Activated B cell treated with CpG ODN at 0.5 μM for 24 hours (primary cell): Measurements from ENCODE around the gene DNAJB13. TPM values are rescaled to one million over a fixed set of nuclear protein-coding genes. Genes with fewer than 3 reads are reported as not detected.

Source experiments
- ATAC-seq: fragments of 200-7000 bp; cut with Tn5 transposase; one replicate; pipeline ENCODE4 v1.10.0; 2021; ENCODE audit warnings: low read depth, mild to moderate bottlenecking, moderate library complexity
- CTCF ChIA-PET: fragments of 350-600 bp; sonication (Branson Sonifier 250); formaldehyde crosslinking; loops from one replicate; lab custom pipeline; 2021; ENCODE audit warnings: antibody characterized with exemption; lab: Charles Lee
- POLR2A ChIA-PET: fragments of 350-600 bp; sonication (Branson Sonifier 250); formaldehyde crosslinking; loops from one replicate; lab custom pipeline; 2021; ENCODE audit warnings: antibody characterized with exemption; lab: Charles Lee
- DNase-seq: peaks from one replicate; pipeline ENCODE4 v3.0.0; 2022
- H3K27ac Mint-ChIP-seq: one replicate; pipeline ENCODE4 v1.8.0; 2020; ENCODE audit warnings: mixed read lengths
- H3K27me3 Mint-ChIP-seq: one replicate; pipeline ENCODE4 v1.8.0; 2021; ENCODE audit warnings: mixed read lengths
- H3K36me3 Mint-ChIP-seq: one replicate; pipeline ENCODE4 v1.8.0; 2021; ENCODE audit warnings: low read depth, mixed read lengths
- H3K4me1 Mint-ChIP-seq: one replicate; pipeline ENCODE4 v1.8.0; 2021; ENCODE audit warnings: mixed read lengths
- H3K4me3 Mint-ChIP-seq: one replicate; pipeline ENCODE4 v1.8.0; 2020; ENCODE audit warnings: mild to moderate bottlenecking, mixed read lengths
- H3K9me3 Mint-ChIP-seq: one replicate; pipeline ENCODE4 v1.8.0; 2020; ENCODE audit warnings: mixed read lengths
- CTCF ChIP-seq: fragments of 200-600 bp; IDR thresholded peaks from one replicate; pipeline ENCODE4 v1.8.0; 2022; ENCODE audit warnings: antibody characterized with exemption, mild to moderate bottlenecking
- intact Hi-C: fragments of 100-400 bp; cut with micrococcal nuclease; formaldehyde crosslinking; loops from one replicate; pipeline ENCODE4 v1.15.1; 2024
- total RNA-seq: library from RNA; stranded (reverse); gene quantifications from 2 replicates; pipeline ENCODE4 v1.2.3, GENCODE V29; 2022

The DNAJB13 gene
- total RNA-seq = not detected in 2 replicates

GRCh38 chr11:73950869-73951710, at the start of gene DNAJB13:
Gene DNAJB13 (plus strand): TSS chr11:73951026. CDS start chr11:73951070, 44 bp downstream.
- POLR2A ChIA-PET = no interaction called here
- CTCF ChIA-PET = no interaction called here
- no peak within 1 kb of the TSS for H3K4me3 Mint-ChIP-seq

GRCh38 chr11:73902303-73902702, 48.5 kb upstream of the DNAJB13 start:
- H3K4me3 Mint-ChIP-seq = no peak overlapping the region
- H3K27ac Mint-ChIP-seq = no peak overlapping the region
- no peaks in the 10 kb centered on the region for H3K9me3 Mint-ChIP-seq
- no peak for ATAC-seq
- no peak for TF ChIP-seq CTCF
- no peak for DNase-seq
- ChIA-PET POLR2A (no interaction called here), CTCF (no interaction called here)
- no peaks in the 10 kb centered on the region for H3K27me3 Mint-ChIP-seq
- intact Hi-C loops = no loop called here
- H3K36me3 Mint-ChIP-seq = peaks cover 49% of the 10 kb centered on the region
- H3K4me1 Mint-ChIP-seq = no peaks in the 10 kb centered on the region

More at GRCh38 chr11:73950869-73951710, at the start of gene DNAJB13:
- no peaks in the 10 kb centered on the region for H3K4me1 Mint-ChIP-seq
- H3K9me3 Mint-ChIP-seq = peaks cover 2% of the 10 kb centered on the region
- TF ChIP-seq CTCF = no peak
- ATAC-seq = peak; percentile 64
- DNase-seq = no peak
- intact Hi-C loops = no loop called here
- no peak within 1 kb of the TSS for H3K27ac Mint-ChIP-seq
- H3K27me3 Mint-ChIP-seq = peaks cover 4% of the 10 kb centered on the region
- H3K36me3 Mint-ChIP-seq = no peaks in the 10 kb centered on the region

GRCh38 chr11:73907191-73907590, 43.6 kb upstream of the DNAJB13 start:
- H3K9me3 Mint-ChIP-seq = no peaks in the 10 kb centered on the region
- DNase-seq = no peak
- TF ChIP-seq CTCF = no peak
- peaks cover 51% of the 10 kb centered on the region for H3K36me3 Mint-ChIP-seq
- intact Hi-C loops = no loop called here
- no peak overlapping the region for H3K4me3 Mint-ChIP-seq
- no peaks in the 10 kb centered on the region for H3K4me1 Mint-ChIP-seq
- H3K27ac Mint-ChIP-seq = no peak overlapping the region
- ChIA-PET CTCF (no interaction called here), POLR2A (no interaction called here)
- H3K27me3 Mint-ChIP-seq = no peaks in the 10 kb centered on the region
- no peak for ATAC-seq

- ChIA-PET POLR2A (no interaction called here), CTCF (no interaction called here)
- no peak overlapping the region for H3K27ac Mint-ChIP-seq
- no peak for DNase-seq
- no peak for ATAC-seq
- no peaks in the 10 kb centered on the region for H3K4me1 Mint-ChIP-seq
- no peak for TF ChIP-seq CTCF
- no peaks in the 10 kb centered on the region for H3K27me3 Mint-ChIP-seq
- intact Hi-C loops = no loop called here
- H3K4me3 Mint-ChIP-seq = no peak overlapping the region
- peaks cover 65% of the 10 kb centered on the region for H3K36me3 Mint-ChIP-seq
- H3K9me3 Mint-ChIP-seq = no peaks in the 10 kb centered on the region
Measured at GRCh38 chr11:73912026-73912425, 38.8 kb upstream of the DNAJB13 start.

- intact Hi-C loops = no loop called here
- Mint-ChIP-seq H3K4me3 (no peak overlapping the region), H3K9me3 (no peaks in the 10 kb centered on the region), H3K27me3 (no peaks in the 10 kb centered on the region), H3K36me3 (peaks cover 74% of the 10 kb centered on the region), H3K27ac (no peak overlapping the region), H3K4me1 (no peaks in the 10 kb centered on the region)
- no peak for ATAC-seq
- ChIA-PET POLR2A (no interaction called here), CTCF (no interaction called here)
- no peak for TF ChIP-seq CTCF
- DNase-seq = no peak
Measured at GRCh38 chr11:73913472-73913871, 37.4 kb upstream of the DNAJB13 start.
